CD4-positive, alpha-beta T cell treated with Interleukin-17A for 4 hours (primary cell): Measurements from ENCODE around the gene SNX2.
A peak's percentile ranks its signal among the peaks of the same experiment; 100 is the strongest.
"Not testable (repeated sequence)": the region's sequence is repeated elsewhere in the genome, so short reads cannot be mapped to it uniquely, and the experiment has no call there.

Experiments
- DNase-seq: peaks from one replicate; pipeline ENCODE4 v3.0.0-alpha.2; 2020; ENCODE audit warnings: mixed read lengths

The SNX2 gene

GRCh38 chr5:122845229-122846050 lies 70.6 kb downstream of the SNX2 start, which contains the start of gene SNX24:
Gene SNX24 (plus strand): TSS chr5:122845613. CDS start chr5:122845634, 21 bp downstream.
- peak; percentile 79 for DNase-seq

- DNase-seq: no peak
Measured at GRCh38 chr5:122846051-122846550, 71.2 kb downstream of the SNX2 start.

- no peak for DNase-seq
Measured at GRCh38 chr5:122847687-122848081, 72.8 kb downstream of the SNX2 start.

GRCh38 chr5:122849771-122850170 lies 74.9 kb downstream of the SNX2 start:
- no peak for DNase-seq

GRCh38 chr5:122857538-122857937 lies 82.7 kb downstream of the SNX2 start:
- DNase-seq: not testable (repeated sequence)

- no peak for DNase-seq
Measured at GRCh38 chr5:122858451-122858850, 83.6 kb downstream of the SNX2 start.

- no peak for DNase-seq
Measured at GRCh38 chr5:122863240-122863639, 88.4 kb downstream of the SNX2 start.

GRCh38 chr5:122863721-122864120 lies 88.8 kb downstream of the SNX2 start:
- DNase-seq: no peak

GRCh38 chr5:122864400-122864799 lies 89.5 kb downstream of the SNX2 start:
- no peak for DNase-seq

GRCh38 chr5:122864842-122865241 lies 90.0 kb downstream of the SNX2 start:
- DNase-seq: no peak

- DNase-seq: no peak
Measured at GRCh38 chr5:122870219-122870856, 95.5 kb downstream of the SNX2 start.

GRCh38 chr5:122871661-122872060 lies 96.8 kb downstream of the SNX2 start:
- DNase-seq: no peak

GRCh38 chr5:122874179-122874875 lies 99.4 kb downstream of the SNX2 start:
- DNase-seq: no peak

- DNase-seq: no peak
Measured at GRCh38 chr5:122877518-122877917, 102.6 kb downstream of the SNX2 start.

GRCh38 chr5:122879076-122879475 lies 104.2 kb downstream of the SNX2 start:
- no peak for DNase-seq
